GM19025 (cell line): Measurements from ENCODE around the gene GOLGA8J.
"Not testable (repeated sequence)": the region's sequence is repeated elsewhere in the genome, so short reads cannot be mapped to it uniquely, and the experiment has no call there.

Experiments used
- ATAC-seq: cut with Tn5 transposase; IDR thresholded peaks from one replicate; pipeline ENCODE4 v1.9.1; 2021; ENCODE audit warnings: mild to moderate bottlenecking, low read depth, moderate library complexity; ENCODE audit not compliant: unreplicated experiment

GOLGA8J gene, protein sequence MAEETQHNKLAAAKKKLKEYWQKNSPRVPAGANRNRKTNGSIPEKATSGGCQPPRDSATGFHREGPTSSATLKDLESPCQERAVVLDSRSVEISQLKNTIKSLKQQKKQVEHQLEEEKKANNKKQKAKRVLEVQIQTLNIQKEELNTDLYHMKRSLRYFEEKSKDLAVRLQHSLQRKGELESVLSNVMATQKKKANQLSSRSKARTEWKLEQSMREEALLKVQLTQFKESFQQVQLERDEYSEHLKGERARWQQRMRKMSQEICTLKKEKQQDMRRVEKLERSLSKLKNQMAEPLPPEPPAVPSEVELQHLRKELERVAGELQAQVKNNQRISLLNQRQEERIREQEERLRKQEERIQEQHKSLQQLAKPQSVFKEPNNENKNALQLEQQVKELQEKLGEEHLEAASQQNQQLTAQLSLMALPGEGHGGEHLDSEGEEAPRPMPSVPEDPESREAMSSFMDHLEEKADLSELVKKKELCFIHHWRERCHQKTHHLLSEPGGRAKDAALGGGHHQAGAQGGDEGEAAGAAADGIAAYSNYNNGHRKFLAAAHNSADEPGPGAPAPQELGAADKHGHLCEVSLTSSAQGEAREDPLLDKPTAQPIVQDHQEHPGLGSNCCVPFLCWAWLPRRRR

DNA sequence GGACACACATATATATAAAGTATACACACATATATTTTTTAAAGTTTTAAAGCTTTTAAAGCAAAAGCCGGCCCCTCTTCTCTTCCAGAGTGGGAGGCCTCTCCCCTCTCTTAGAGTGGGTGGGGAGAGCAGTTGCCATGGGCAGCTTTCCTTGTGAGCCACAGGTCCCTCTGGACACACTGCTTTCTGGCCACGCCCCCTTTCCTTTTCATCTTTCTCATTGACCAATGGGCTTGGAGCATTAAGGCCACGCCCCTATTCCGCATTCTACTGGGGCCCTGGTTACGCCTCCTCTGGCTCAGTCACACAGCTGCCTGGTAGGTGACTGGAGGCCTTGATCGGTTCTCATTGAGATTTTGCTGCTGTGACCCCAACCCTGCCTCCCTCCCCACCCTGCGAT, at the start of gene GOLGA8J:
Gene GOLGA8J, plus strand, starts transcription at position 301 of the 400 bp plus-strand sequence. Its CDS starts 98 bp downstream, at position 399.
- ATAC-seq, result not testable (repeated sequence)

DNA sequence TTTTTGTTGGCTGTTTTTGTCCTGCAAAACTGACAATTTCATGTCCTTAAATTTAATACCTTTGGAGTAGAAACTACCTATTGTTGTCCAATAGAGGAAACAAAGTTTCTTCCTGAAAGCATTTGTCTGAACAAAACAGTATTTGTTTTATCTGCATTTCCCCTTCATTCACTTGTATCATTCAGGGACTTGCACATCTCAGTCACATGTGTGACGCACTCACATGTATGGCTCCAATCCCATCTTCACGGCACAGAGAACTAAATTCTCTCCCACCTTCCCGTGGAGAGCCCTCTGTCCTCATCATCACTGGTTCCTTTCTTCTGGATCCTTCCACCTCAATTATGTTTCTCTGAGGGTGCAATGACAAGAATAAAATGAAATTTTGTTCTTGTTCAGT, 49.5 kb upstream of the GOLGA8J start:
- no peak for ATAC-seq

DNA sequence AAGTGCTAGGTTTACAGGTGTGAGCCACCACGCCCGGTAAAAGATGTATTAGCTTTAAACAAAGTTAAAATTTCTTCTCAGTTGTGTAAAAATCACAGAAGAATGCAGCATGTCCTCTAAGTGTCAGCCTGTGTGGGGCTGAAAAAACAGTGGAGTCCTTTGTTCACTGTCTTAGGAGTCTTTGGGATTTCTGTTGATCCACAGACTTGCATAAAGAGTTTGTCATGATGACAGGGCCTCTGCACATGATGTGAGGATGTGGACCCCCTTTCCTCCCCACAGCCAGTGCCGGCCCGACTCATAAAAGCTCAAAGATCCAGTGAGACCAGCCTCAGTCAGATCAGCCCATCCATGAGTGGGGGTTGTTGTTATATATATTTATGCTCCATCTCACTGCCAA, 49.0 kb upstream of the GOLGA8J start:
- ATAC-seq, result no peak

DNA sequence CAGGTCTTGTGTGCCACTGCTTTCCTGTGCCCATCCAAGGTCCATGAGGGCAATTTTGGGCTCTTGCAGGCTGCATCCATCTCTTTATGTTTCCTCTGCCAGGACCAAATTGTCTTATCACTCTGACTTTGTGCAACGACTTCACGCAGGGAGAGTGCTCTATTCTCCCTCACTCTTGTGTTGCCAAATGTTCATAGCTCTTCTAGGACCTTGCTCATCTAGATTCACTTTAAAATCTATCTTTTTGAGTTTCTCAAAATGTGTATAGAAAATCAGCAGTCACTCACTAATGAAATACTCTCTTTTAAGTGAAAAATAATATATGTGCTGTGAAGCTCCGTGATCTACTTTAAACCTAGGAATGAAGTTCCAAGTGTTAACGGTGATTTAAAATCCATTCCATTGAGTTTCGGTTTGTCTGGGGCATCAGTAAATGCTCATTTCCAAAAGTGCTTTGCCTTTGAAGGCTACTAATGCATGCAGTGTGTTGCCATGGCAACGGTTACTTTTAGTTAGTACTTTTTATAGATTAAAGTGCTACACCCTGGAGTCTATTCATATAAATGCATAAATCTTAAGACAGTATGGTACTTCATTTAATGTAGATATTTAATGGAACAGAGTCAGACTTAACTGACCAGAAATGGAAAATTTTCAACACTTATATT, 46.6 kb upstream of the GOLGA8J start:
- no peak for ATAC-seq

DNA sequence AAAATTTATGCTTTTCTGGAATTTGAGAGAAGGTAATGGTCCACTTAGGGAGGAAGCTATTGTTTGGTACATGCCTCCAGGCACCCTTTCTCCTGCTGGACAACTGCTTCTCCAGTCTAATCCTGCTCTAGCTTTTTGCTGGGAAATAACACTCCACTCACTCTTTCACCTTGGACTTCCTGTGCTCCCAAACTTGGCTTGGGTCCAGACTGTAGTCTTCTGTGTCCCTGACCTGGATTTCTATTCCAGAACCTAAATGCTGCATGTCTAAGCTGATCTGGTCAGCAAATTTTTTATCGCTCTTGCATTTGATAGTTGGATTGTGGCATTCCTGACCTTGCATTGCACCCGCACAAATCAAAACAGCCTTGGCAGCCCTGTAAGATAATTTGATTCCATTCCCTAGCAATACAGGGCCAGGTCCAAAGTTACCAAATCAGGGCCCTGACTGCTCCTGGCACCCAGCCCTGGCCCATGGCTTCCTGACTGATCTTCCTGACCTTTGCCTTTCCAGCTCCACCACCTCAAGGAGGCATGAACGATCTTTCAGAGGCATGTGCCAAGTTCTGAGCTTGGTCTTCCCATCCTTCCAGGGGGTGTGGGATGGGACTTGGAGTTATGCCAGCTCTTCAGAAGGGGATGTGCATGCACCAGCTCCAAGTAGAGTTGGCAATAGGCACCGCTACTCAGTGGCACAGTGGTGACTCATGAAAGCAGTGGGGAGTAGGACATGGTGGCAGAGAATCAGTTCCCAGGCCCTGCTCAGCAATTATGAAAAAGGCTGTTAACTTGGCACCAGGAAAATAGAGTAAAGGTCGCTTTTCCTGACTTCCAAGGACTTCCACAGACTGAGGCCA, 43.9 kb upstream of the GOLGA8J start:
- no peak for ATAC-seq

DNA sequence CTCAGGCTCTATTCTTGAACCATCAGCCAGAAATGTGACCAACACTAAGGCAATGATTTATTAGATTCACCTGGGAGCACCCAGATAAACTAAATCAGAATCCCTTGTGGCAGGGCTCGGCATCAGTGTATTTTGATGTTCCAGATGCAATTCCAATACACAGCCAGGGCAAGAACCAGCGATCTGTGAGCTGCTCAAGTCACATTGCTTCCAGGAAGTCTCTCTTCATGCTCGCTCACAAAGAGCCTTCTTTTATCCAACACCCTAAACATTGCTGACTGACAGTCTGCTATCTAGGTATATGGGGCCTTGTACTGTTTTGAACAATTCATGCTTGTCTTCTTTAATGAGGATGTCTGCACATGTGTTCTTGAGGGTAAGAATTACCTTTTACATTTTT, 40.9 kb upstream of the GOLGA8J start:
- ATAC-seq, result no peak

DNA sequence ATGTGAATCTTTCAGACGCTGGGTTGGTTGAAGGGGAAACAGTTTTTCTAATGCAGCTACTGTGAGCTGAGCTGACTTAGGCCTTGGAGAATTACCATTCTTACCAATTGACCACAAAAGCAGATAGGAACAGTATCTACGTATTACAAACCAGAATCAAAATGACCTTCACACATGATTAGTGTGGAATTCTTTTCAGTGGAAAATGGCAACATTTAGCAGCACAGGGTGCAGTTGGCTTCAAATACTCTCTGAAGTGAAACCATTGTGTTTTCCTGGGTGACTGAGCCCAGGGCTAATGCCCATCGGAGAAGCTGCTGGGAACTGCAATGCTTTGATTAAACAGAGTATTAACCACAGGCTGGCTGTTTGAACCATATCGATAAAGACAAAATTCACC, 40.2 kb upstream of the GOLGA8J start:
- no peak for ATAC-seq

DNA sequence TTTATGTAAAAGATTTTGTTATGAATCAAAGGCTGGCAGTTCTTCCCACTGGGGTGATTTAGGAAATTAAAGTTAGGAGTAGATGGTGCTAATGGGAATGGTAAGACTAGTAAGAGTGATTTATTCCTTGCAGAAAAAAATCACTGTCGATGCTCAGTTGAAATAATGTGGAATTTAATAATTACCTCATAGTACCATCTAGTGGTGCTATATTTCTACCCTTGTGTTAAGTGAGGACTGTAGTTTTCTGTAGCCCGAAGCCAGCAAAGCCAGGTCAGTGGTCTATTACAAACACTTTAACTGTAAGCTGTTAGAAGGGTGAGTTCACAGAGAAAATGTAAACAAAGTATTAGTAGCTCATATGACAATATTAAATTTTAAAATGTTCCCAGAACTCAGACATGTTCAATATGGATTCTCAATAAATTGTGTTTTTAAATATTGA, 39.5 kb upstream of the GOLGA8J start:
- no peak for ATAC-seq

DNA sequence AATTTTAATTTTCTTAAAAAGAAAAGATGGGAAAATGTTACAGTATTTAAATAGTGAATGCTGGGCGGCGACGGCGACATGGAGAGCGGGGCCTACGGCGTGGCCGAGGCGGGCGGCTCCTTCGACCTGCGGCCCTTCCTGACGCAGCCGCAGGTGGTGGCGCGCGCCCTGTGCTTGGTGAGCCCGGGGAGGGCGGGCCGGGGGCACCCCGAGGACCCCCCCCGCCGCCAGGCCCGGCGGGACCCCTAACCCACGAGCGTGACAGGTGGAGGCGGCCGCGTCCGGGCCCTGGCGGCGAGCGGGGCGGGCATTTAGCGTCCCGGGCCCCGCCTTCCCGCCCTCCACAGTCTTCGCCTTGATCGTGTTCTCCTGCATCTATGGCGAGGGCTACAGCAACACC, 38.4 kb upstream of the GOLGA8J start:
- ATAC-seq, result no peak

DNA sequence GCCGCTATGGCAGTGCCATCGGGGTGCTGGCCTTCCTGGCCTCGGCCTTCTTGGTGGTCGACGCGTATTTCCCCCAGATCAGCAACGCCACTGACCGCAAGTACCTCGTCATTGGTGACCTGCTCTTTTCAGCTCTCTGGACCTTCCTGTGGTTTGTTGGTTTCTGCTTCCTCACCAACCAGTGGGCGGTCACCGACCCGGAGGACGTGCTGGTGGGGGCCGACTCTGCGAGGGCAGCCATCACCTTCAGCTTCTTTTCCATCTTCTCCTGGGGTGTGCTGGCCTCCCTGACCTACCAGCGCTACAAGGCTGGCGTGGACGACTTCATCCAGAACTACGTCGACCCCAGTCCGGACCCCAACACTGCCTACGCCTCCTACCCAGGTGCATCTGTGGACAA, 37.9 kb upstream of the GOLGA8J start:
- not testable (repeated sequence) for ATAC-seq

DNA sequence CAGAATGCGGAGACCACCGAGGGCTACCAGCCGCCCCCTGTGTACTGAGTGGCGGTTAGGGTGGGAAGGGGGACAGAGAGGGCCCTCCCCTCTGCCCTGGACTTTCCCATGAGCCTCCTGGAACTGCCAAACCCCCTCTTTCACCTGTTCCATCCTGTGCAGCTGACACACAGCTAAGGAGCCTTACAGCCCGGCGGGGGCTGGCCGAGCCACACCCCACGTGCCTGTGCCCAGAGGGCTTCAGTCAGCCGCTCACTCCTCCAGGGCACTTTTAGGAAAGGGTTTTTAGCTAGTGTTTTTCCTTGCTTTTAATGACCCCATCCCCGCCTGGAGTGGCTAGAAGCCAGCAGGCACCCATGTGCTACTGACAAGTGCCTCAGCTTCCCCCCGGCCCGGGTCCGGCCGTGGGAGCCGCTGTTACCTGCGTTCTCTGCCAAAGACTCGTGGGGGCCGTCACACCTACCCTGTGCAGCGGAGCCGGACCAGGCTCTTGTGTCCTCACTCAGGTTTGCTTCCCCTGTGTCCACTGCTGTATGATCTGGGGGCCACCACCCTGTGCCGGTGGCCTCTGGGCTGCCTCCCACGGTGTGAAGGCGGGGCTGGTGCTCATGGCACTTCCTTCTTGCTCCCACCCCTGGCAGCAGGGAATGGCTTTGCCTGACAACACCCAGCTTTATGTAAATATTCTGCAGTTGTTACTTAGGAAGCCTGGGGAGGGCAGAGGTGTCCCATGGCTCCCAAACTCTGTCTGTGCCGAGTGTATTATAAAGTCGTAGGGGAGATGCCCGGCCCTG, 37.3 kb upstream of the GOLGA8J start:
- ATAC-seq, result not testable (repeated sequence)

DNA sequence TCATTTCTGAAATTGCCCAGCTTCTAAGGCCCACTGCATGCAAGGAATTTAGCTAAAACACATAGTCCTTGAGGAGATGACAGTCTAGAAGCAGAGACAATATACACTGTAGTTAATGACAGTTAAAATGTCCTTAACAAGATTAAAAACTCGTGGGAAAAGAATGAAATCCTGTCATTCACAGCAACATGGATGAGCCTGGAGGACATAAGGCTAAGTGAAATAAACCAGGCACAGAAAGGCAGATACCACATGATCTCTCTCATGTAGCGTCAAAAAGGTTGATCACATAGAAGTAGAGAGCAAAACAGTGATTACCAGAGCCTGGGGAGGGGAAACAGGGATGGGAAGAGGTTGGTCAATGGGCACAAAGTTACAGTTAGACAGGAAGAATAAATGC, 36.3 kb upstream of the GOLGA8J start:
- ATAC-seq, result no peak

DNA sequence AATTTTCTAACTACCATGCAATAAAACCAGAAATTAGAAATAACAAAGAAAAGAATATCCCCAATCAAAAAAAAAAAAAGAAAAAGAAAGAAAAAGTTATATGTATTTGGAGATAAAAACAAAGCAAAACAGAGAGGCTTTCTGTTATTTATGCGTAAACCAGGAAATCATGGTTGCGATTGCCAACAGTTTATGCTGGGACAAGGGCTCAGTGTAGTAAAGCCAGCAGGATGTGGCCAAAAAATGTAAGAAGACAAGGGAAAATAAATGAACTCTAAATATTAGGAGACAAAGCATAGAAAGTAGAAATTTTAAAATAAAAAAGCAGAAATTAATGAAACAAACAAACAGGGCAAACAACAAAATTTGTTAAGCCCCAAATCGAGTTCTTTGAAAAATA, 27.2 kb upstream of the GOLGA8J start:
- no peak for ATAC-seq

DNA sequence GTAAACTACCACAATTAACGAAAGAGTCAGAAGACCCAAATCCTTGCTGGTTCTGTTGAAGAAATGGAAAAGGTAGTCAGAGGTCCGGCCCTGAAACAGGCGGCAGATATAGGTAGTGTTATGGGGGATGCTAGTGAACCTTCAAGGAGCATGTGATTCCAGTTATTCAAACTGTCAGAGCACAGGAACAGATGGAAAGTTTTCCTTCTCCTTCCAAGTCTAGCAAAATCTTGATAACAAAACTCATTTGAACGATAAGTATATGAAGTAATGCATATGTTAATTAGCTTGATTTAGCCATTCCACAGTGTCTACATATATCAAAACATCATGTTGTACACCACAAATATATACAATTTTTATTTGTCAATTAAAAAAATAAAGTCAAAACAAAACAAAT, 26.6 kb upstream of the GOLGA8J start:
- no peak for ATAC-seq

DNA sequence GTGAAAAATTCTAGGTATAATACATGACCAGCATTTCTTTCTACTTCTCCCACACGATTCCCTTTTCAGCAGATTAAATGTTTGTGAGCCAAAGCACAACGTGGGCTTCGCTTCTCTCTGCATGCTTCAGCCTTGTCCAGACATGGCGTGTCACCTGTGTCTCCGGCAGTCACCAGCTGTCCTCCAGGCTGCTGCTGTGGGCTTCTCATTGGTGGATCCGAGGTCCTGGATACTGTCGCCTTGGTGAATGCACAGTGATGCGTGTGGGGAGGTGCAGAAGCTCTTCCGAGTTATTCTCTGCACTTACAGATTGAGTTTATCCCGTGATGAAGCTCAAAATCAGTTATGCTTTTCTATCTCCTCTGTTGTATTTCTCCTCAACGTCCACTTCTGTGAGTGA, 23.0 kb upstream of the GOLGA8J start:
- ATAC-seq, result no peak

DNA sequence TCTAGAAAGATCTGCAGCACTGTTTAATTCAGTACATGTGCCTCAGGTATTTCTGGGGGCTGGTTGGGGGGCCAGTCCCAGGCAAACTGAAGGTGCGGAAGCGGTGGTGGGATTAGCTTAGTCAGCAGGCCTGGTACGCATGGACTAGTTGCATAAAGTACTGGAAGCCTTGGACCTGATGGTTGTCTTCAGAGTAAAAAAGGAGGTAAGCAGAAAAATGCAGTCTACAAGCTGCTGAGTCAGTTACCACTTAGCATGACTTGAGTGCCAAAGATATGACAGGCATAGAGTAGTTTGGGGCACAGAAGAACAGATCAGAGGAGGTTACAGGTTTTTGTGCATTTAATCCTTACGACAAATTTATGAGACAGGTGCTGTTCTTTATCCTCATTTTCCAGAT, 19.9 kb upstream of the GOLGA8J start:
- no peak for ATAC-seq

DNA sequence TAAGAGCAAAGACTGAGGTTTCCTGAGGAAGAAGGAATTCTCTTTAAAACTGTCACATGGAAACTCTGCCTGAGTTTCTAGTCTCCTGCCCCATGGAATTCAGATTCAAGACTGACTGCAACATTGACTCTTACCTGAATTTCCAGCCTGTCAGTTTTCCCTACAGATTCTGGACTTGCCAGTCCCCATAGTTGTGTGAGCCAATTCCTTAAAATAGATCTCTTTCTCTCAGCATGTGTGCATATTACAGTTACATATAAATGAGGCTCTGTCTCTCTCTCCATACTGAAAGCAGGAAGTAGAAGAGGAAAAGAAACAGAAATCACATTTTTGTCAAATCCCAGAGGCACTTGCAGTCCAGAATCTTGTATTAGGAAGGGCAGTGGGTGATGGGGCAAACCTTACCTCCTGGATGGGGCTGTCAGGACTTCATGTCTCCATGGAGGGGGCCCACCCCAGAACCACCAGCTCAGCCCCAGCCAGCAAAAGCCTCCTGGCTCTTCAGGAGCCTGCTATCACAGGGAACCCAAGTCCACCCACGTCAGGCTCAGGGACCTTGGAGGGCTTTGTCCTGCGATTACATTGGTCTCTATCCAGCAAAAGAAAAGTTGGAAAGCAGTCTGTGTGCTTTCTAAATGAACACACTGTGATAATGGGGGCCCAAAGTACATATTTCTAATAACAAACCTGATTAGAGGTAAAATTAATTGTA, 18.8 kb upstream of the GOLGA8J start:
- no peak for ATAC-seq

DNA sequence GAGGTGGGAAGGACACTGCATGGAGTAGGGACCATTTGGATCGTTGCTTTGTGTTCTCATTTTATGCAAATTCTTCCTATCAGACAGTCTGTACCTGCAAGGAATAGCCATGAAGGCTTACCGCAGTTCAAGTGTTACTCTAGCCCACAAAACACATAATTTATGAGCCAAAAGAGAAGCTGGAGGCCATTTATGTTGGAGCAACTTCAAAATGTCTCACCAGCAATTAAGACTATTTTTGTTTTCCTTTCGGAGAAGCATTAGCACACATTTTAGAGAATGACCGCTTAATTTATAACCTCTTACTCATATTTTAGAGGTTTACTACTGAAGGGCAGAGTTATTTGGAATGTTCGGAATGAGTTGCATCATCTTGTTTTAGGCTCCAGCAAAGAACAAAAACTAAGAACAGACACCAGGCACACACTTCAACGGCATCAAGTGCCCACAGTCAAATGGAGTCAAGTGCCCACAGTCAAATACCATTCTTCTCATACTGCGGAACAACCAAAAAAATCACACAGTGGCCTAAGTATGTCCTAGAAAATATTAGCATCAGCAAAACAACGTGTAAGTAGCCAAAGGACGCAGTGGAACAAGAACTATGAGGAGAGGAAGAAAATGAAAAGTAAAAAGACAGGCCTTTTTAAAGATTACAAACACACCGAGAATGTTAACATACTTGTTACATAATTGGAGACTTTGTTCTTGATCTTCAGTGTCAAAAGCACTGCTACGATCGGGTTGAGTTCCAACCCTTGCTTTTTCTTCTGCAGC, 17.5 kb upstream of the GOLGA8J start:
- ATAC-seq, result no peak
